Anterior cingulate cortex (tissue), 58 donors: Measurements from ENCODE around the gene HDAC4.

Experiments
- DNase-seq, 58 donors: peaks; one replicate each; lab custom pipeline; 2025; lab: John Stamatoyannopoulos, UW

The HDAC4 gene

GRCh38 chr2:239156516-239157265, 244.1 kb downstream of the HDAC4 start:
- DNase-seq, result no peak

GRCh38 chr2:239155806-239156480, 244.9 kb downstream of the HDAC4 start:
- no peak for DNase-seq

GRCh38 chr2:239154971-239155805, 245.6 kb downstream of the HDAC4 start:
- peak in 45 of 58 donors; percentile 28 to 92 (median 73) for DNase-seq

DNA sequence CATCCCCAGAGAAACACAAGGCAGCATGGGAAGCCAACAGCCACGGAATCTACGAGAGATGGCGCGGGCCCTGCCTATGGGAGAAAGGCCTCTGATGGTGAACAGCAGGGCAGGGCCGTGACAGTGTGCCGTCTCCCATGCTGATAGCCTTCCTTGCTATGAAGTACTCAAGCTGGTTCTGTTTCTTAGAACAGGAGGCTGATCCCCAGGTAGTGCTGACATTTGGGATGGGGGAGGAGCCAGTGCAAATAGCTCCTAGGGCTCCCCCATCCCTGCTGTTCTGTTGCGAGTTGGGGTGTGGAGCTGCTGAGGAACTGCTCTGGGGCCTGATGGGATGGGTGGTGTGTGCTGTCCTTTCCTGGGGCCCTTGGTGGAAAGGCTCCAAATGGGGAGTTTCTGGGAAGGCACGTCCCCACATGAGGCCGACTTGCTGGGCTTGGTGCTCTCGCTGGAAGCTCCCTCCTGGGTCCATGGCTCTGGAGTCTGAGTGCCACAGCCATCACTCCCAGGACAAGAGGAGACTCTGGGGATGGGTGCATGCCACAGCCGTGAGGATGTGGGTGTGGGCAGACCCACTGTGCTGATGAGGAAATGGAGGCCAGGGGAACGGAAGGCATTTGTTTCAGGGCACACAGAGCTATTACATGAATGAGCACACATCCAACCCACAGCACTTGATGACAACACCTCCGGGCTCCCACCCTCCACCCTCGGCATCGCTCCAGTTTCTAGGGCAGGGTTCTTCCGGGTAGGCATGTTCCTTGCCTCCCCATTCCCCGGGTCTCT, 246.8 kb downstream of the HDAC4 start:
- DNase-seq, result no peak

DNA sequence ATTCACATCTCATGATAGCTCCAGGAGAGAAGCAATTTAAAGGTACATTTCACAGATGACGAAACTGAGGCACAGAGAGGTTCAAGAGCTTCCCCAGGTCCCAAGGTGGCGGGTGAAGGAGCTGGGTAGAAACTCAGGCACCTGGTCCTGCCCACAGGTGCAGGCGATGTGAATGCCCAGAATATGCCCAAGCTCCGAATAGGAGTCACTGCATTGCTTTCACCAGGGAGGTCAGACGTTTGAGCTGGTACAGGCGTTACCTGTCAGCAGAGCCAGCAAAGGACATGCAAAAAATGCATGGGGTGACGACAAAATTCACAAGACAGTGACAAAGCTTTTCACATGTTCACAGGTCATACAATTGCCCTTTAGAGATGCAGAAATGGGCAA, 247.9 kb downstream of the HDAC4 start:
- DNase-seq, result no peak

- DNase-seq, result no peak
Measured at GRCh38 chr2:239152239-239152915, 248.4 kb downstream of the HDAC4 start.

DNA sequence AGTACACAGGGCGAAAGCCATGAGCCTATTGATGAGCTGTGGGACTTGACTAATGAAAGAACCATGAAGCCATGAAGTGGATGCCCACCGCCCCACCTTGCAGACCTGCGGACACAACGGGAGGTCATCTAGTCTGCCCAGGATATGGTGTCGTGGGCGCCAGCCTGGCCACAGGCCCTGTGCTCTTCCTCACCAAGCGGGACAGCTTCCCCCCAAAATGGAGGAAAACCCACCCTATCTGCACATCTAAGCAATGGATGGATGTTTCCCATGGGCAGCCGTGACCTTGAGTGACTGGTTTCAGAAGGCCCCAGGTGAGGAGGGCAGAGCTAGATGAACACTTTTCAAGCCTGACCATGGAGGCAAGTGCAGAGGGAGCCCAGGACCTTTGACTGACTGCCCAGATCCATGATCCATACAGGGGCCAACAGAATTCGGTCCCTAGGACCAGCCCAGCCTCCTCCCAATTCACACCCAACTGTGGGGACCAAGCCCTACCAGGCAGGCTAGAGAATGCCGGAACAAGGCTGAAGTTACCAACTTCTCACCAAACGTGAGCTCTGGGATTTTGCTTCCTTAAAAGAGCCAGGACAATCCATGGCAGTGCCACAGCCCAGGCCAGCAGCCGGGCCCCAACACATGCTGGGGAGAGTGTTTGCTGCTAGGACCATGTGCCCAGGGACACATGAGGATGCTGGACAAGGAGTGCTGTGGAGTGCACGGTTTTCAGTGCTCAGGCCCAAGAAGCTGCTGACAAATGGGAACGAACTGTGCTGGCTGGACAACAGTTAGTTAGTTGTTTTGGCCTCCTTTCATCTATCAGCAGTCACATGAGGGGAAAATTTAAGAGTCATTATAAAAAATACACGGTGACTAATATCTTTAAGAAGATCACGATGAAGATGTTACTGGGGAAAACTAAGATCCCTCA, 249.4 kb downstream of the HDAC4 start:
- peak in 8 of 58 donors; percentile 20 to 45 (median 36) for DNase-seq

- DNase-seq, result no peak
Measured at GRCh38 chr2:239150125-239151011, 250.5 kb downstream of the HDAC4 start.

GRCh38 chr2:239149501-239149900, 251.3 kb downstream of the HDAC4 start:
- DNase-seq, result no peak

DNA sequence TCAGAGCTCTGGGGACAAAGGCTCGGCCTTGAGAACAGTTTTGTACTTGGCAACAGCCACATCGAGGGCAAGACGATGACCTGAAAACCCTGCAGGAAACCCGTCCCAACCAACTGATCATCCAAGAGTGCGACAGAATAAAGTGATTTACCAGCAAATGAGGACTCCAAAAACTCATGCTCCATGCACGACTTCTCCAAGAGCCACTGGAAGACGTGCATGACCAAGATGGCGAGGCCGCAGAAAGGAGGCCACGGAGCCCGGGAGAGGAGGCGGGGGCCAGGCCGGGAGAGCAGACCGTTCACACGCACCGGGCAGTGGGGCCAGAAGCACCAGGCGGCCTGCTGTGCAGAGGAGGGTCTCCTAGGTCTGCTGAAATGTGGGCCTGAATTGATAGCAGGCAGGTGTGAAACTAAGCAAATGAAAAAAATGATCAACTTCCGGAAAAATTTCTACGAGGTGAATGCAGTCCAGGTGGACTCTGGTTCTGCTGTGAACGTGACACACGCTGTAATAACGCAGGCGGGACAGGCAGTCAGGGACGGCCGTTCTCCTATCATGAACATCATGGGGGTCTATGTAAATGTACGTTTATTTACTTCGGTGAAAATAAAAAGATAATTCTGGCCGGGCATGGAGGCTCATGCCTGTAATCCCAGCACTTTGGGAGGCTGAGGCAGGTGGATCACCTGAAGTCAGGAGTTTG, 252.2 kb downstream of the HDAC4 start:
- DNase-seq, result no peak

DNA sequence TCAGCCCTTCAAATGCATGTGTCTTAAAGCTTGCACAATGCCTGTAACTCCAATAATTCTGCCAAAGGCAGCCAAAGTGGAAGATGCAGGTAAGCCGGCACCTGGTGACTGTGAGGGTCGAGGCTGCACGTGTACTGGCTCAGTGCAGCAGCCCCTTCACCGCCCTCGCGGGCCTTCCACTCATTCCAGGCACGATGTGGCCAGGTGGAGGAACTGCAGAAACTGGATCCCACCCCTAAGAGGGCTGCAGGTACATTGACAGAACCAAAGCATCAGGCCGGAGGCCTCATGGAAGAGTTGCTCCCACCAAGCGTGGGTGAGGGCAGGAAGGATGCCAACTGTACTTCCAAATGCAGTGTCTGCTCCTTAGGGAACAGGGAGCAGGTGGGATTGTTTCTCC, 253.4 kb downstream of the HDAC4 start:
- no peak for DNase-seq

- no peak for DNase-seq
Measured at GRCh38 chr2:239146741-239147181, 254.1 kb downstream of the HDAC4 start.

DNA sequence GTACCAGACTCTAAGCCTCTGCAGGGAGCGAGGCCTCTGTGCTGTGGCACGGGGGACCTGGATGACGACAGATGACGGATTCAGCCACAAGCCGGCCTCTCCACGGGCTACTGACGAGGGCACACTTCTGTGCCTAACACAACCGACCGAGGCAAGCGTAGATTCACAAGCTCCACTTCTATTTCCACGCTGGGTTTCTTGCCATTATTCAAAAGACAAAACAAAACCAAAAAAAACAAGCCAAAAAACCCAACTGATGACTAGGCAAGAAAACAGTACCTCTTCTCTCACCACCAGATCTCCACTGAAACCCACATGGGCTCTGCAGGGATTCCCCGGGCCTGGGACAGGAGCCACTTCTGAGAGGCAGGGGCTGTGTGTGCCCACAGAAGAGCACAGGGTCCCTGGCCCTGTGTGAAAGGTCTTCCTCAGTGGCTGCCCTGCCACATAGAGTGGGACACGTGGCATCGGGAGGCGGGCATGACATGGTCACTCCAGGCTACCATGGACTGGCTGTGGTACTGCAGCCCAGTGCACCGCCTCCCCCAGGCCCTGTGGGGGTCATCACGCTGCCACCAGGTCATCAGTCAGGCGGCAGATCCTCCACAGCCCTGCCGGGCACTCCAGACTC, 254.7 kb downstream of the HDAC4 start:
- DNase-seq, result no peak

GRCh38 chr2:239145601-239146000, 255.2 kb downstream of the HDAC4 start:
- peak in 2 of 58 donors; percentile 25 to 29 for DNase-seq

GRCh38 chr2:239145106-239145505, 255.7 kb downstream of the HDAC4 start:
- no peak for DNase-seq

- no peak for DNase-seq
Measured at GRCh38 chr2:239144713-239144999, 256.2 kb downstream of the HDAC4 start.
